Ovary (tissue), 3 donors: ENCODE data around the gene RSRC1.

Experiments
- EP300 ChIP-seq: sonication (generic); formaldehyde crosslinking; IDR thresholded peaks from one replicate; pipeline ENCODE4 v1.6.1; 2017; ENCODE audit warnings: antibody characterized with exemption
- POLR2A ChIP-seq: fragments of 450-650 bp; IDR thresholded peaks from one replicate; pipeline ENCODE4 v1.6.1; 2017; ENCODE audit warnings: antibody characterized with exemption, mild to moderate bottlenecking, moderate library complexity
- TF ChIP-seq, protein P1 (sequence below), 3 donors: fragments of 450-650 bp in 2 of 3; fragments of 200-600 bp in 1 of 3; IDR thresholded peaks; one replicate each; pipeline versions ENCODE4 v1.5.1 to v1.8.0; 2016 to 2022; ENCODE audit warnings: antibody characterized with exemption in 3 of 3, mild to moderate bottlenecking in 1 of 3
- donor health status: DM: no; HTN: no; CAD: no.

DNA sequence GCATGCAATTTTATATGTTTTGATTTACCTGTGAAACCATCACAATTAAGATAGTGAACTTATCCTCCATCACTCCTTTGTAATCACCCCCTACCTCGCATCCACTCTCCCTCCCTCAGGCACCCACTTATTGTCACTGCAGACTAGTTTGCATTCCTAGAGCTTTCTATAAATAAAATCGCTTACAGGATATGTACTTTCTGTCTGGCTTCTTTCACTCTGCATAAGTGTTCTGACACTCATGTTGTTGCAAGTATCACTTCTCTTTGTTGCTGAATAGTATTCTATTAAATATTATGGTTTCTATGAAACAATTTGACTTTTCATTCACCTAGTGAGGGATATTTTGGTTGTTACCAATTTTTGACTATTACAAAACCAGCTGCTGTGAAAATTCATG is 139.3 kb downstream of the RSRC1 start:
- TF ChIP-seq, protein P1, sequence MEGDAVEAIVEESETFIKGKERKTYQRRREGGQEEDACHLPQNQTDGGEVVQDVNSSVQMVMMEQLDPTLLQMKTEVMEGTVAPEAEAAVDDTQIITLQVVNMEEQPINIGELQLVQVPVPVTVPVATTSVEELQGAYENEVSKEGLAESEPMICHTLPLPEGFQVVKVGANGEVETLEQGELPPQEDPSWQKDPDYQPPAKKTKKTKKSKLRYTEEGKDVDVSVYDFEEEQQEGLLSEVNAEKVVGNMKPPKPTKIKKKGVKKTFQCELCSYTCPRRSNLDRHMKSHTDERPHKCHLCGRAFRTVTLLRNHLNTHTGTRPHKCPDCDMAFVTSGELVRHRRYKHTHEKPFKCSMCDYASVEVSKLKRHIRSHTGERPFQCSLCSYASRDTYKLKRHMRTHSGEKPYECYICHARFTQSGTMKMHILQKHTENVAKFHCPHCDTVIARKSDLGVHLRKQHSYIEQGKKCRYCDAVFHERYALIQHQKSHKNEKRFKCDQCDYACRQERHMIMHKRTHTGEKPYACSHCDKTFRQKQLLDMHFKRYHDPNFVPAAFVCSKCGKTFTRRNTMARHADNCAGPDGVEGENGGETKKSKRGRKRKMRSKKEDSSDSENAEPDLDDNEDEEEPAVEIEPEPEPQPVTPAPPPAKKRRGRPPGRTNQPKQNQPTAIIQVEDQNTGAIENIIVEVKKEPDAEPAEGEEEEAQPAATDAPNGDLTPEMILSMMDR (IDR thresholded peaks at IDR 0.05): no peak
- TF ChIP-seq EP300: no peak
- TF ChIP-seq POLR2A: no peak
